ENCODE measurements around the gene PAX5. TPM values are rescaled to one million over a fixed set of nuclear protein-coding genes. Genes with fewer than 3 reads are reported as not detected.

The PAX5 gene
- total and polyA plus RNA-seq, 2 experiments from 2014 or later: not detected

DNA sequence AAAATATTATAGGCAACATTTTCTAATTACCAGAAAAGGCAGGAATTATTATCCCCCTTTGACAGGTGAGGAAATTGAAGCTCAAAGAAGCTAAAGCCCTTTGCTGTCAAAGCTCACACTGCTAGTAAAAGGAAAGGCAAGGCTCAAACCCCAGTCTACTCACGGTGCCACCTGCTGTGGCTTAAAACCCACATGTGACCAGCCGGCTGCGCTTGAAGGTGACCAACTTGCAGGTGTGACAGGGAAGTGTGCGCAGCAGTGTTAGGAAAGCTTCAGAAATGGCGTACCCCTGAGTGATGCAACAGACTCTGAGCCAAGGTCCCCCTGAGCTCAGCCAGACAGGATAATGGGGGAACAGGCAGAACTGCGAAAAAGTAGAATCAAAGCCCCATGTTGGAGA, 45.2 kb downstream of the PAX5 start:
- no peak overlapping the region for H2AFZ ChIP-seq
- TF ChIP-seq EZH2 (IDR thresholded peaks at IDR 0.05; ENCODE audit: insufficient read depth, poor library complexity, severe bottlenecking) (no peak), EZH2phosphoT487 (IDR thresholded peaks at IDR 0.05; ENCODE audit: insufficient read depth, low read depth) (no peak)
- H3K27ac ChIP-seq: no peak overlapping the region
- H3K9me2 ChIP-seq (ENCODE audit: insufficient read depth): no peaks in the 10 kb centered on the region
- H3K27me3 ChIP-seq (replicated peaks; ENCODE audit: insufficient read depth): peaks cover 64% of the 10 kb centered on the region
- no peaks in the 10 kb centered on the region for H4K20me1 ChIP-seq (ENCODE audit: insufficient read depth)
- no peaks in the 10 kb centered on the region for H3F3A ChIP-seq (ENCODE audit: insufficient read depth)
- no peak overlapping the region for H3K9ac ChIP-seq
- H3K36me3 ChIP-seq (ENCODE audit: low read depth): no peaks in the 10 kb centered on the region
- no peaks in the 10 kb centered on the region for H3K9me3 ChIP-seq (ENCODE audit: low read depth)
- H3K4me3 ChIP-seq: no peak overlapping the region
- H3K4me2 ChIP-seq (ENCODE audit: unreplicated experiment): no peak overlapping the region
- no peaks in the 10 kb centered on the region for H3K79me2 ChIP-seq (ENCODE audit: insufficient read depth)
- no peaks in the 10 kb centered on the region for H3K4me1 ChIP-seq (ENCODE audit: insufficient read depth)
- in situ Hi-C loops (cut with MboI): no loop called here
- 40 to 51% methylated on average over 6 of the region's 6 CpGs for WGBS, 2 experiments (ENCODE audit: low coverage in 1 of 2, low lambda C conversion rate in 2 of 2, missing lambda C conversion rate in 2 of 2)
- DNase-seq: no peak

DNA sequence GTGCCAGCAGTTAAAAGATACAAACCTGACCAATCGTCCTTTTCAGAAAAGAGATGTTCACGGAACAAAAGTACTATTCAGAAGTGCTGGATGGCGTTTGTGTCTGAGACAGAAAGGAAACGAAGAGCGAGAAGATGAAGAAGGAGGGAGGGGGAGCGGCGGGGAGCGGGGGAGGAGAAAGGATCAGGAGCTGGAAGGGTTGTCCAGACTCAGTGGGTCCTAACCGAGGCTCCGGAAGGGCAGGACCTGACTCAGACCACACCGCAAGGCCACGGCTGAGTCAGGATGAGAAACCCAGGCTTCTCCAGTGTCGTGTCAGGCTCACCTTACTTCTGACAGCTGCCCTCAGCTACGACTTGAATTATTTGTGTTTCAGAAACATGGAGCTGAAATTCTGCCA, 46.2 kb downstream of the PAX5 start:
- TF ChIP-seq EZH2 (IDR thresholded peaks at IDR 0.05; ENCODE audit: insufficient read depth, poor library complexity, severe bottlenecking): no peak
- no peak for TF ChIP-seq EZH2phosphoT487 (IDR thresholded peaks at IDR 0.05; ENCODE audit: insufficient read depth, low read depth)
- 4 to 7% methylated on average over 12 to 14 of the region's 14 CpGs for WGBS, 2 experiments (ENCODE audit: low coverage in 1 of 2, low lambda C conversion rate in 2 of 2, missing lambda C conversion rate in 2 of 2)
- H3K4me3 ChIP-seq: no peak overlapping the region
- no peaks in the 10 kb centered on the region for H3K9me2 ChIP-seq (ENCODE audit: insufficient read depth)
- H3K79me2 ChIP-seq (ENCODE audit: insufficient read depth): no peaks in the 10 kb centered on the region
- in situ Hi-C loops (cut with MboI): no loop called here
- peaks cover 73% of the 10 kb centered on the region for H3K27me3 ChIP-seq (replicated peaks; ENCODE audit: insufficient read depth)
- no peak overlapping the region for H2AFZ ChIP-seq
- no peak overlapping the region for H3K9ac ChIP-seq
- H3F3A ChIP-seq (ENCODE audit: insufficient read depth): no peaks in the 10 kb centered on the region
- no peaks in the 10 kb centered on the region for H4K20me1 ChIP-seq (ENCODE audit: insufficient read depth)
- peak overlapping the region; percentile 26 for H3K4me2 ChIP-seq (ENCODE audit: unreplicated experiment)
- H3K4me1 ChIP-seq (ENCODE audit: insufficient read depth): no peaks in the 10 kb centered on the region
- DNase-seq: peak; percentile 46
- no peak overlapping the region for H3K27ac ChIP-seq
- no peaks in the 10 kb centered on the region for H3K36me3 ChIP-seq (ENCODE audit: low read depth)
- H3K9me3 ChIP-seq (ENCODE audit: low read depth): no peaks in the 10 kb centered on the region

- Histone ChIP-seq H3K4me3 (no peak overlapping the region), H4K20me1 (ENCODE audit: insufficient read depth) (no peaks in the 10 kb centered on the region), H3F3A (ENCODE audit: insufficient read depth) (no peaks in the 10 kb centered on the region), H3K79me2 (ENCODE audit: insufficient read depth) (no peaks in the 10 kb centered on the region), H3K27ac (no peak overlapping the region), H3K27me3 (replicated peaks; ENCODE audit: insufficient read depth) (peaks cover 75% of the 10 kb centered on the region), H3K4me1 (ENCODE audit: insufficient read depth) (no peaks in the 10 kb centered on the region), H3K9me3 (ENCODE audit: low read depth) (no peaks in the 10 kb centered on the region), H3K9me2 (ENCODE audit: insufficient read depth) (no peaks in the 10 kb centered on the region), H2AFZ (no peak overlapping the region), H3K9ac (no peak overlapping the region), H3K36me3 (ENCODE audit: low read depth) (no peaks in the 10 kb centered on the region), H3K4me2 (ENCODE audit: unreplicated experiment) (no peak overlapping the region)
- in situ Hi-C loops (cut with MboI): no loop called here
- 21 to 24% methylated on average over 10 of the region's 10 CpGs for WGBS, 2 experiments (ENCODE audit: low coverage in 1 of 2, low lambda C conversion rate in 2 of 2, missing lambda C conversion rate in 2 of 2)
- TF ChIP-seq EZH2phosphoT487 (IDR thresholded peaks at IDR 0.05; ENCODE audit: insufficient read depth, low read depth): no peak
- no peak for DNase-seq
These were observed 46.7 kb downstream of the PAX5 start for GRCh38 chr9:36987409-36987808.

DNA sequence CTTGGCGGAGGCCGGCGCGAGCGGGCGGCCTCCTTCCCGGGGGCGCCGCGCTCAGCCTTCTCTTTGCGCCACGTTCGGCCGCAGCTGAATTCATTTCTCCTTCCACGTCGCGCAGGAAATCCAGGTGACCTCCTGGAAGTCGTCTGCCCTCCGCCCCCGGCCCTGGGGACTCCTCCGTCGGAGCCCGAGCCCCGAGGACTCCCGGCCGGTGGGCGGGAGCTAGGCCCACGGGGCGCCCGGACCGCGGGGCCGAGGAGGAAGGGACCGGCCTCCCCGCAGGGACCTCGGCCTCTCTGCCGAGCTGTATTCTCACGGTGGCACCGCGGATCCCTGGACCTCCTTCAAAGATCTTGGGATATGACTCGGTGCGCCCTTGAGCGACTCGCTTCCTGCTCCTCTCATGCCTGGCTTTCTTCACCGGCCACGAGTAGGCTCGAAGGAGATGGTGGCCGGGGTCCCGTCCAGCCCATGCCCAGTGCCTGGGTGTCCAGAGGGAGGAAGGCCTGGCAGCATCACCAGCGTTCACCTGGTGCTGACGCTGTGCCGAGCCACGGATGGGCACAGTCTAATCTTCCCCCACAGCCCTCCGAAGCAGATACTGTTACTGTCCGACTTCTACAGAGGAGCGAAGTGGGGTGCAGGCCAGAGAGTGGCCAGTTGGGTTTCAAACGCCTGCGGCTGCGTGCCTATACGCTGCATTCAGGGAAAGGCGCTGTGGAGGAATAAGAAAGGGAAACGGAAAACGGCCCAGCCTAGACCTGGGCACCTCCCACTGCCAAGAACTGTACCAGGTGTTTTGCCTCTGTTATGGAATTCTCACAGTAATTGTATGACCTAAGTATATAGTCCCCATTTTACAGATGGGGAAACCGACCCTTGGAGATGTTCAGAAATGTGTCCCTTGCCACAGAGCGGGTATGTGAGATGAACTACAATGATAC, 47.3 kb downstream of the PAX5 start:
- no peak overlapping the region for H3K9ac ChIP-seq
- H3K27ac ChIP-seq: no peak overlapping the region
- H3K36me3 ChIP-seq (ENCODE audit: low read depth): no peaks in the 10 kb centered on the region
- H4K20me1 ChIP-seq (ENCODE audit: insufficient read depth): no peaks in the 10 kb centered on the region
- DNase-seq: peak; percentile 28
- 5 to 6% methylated on average over 48 to 55 of the region's 65 CpGs for WGBS, 2 experiments (ENCODE audit: low coverage in 1 of 2, low lambda C conversion rate in 2 of 2, missing lambda C conversion rate in 2 of 2)
- no peaks in the 10 kb centered on the region for H3K4me1 ChIP-seq (ENCODE audit: insufficient read depth)
- H3K79me2 ChIP-seq (ENCODE audit: insufficient read depth): no peaks in the 10 kb centered on the region
- no peak overlapping the region for H2AFZ ChIP-seq
- H3K4me2 ChIP-seq (ENCODE audit: unreplicated experiment): no peak overlapping the region
- peaks cover 68% of the 10 kb centered on the region for H3K27me3 ChIP-seq (replicated peaks; ENCODE audit: insufficient read depth)
- no peaks in the 10 kb centered on the region for H3K9me3 ChIP-seq (ENCODE audit: low read depth)
- no peak for TF ChIP-seq EZH2 (IDR thresholded peaks at IDR 0.05; ENCODE audit: insufficient read depth, poor library complexity, severe bottlenecking)
- no peak for TF ChIP-seq EZH2phosphoT487 (IDR thresholded peaks at IDR 0.05; ENCODE audit: insufficient read depth, low read depth)
- no peaks in the 10 kb centered on the region for H3K9me2 ChIP-seq (ENCODE audit: insufficient read depth)
- no peaks in the 10 kb centered on the region for H3F3A ChIP-seq (ENCODE audit: insufficient read depth)
- H3K4me3 ChIP-seq: no peak overlapping the region
- in situ Hi-C loops (cut with MboI): no loop called here
